Large intestine (tissue), 12 donors: ENCODE measurements around the gene CYREN. TPM values are rescaled to one million over a fixed set of nuclear protein-coding genes. Genes with fewer than 3 reads are reported as not detected.
"Not testable (repeated sequence)": the region's sequence is repeated elsewhere in the genome, so short reads cannot be mapped to it uniquely, and the experiment has no call there.

Experiments
- DNase-seq, 2 donors: peaks; one replicate each; pipeline versions ENCODE4 v3.0.0 to v3.0.0-alpha.2; 2013
- H3K27ac ChIP-seq: one replicate; pipeline ENCODE4 v1.5.1; 2013; ENCODE audit warnings: low read length
- H3K27me3 ChIP-seq: 2 replicates; pipeline ENCODE4 v1.6.1; 2013; ENCODE audit warnings: low read length; ENCODE audit not compliant: control insufficient read depth, insufficient read depth
- H3K36me3 ChIP-seq: 2 replicates; pipeline ENCODE4 v1.6.1; 2013; ENCODE audit warnings: low read length; ENCODE audit not compliant: control insufficient read depth, insufficient read depth
- H3K4me1 ChIP-seq: one replicate; pipeline ENCODE4 v1.6.1; 2013; ENCODE audit warnings: low read length; ENCODE audit not compliant: control insufficient read depth, insufficient read depth
- H3K4me3 ChIP-seq: one replicate; pipeline ENCODE4 v1.5.1; 2013; ENCODE audit warnings: low read length
- H3K9me3 ChIP-seq: one replicate; pipeline ENCODE4 v1.6.1; 2013; ENCODE audit warnings: mild to moderate bottlenecking, low read depth, low read length, moderate library complexity; ENCODE audit not compliant: control insufficient read depth
- WGBS: methylation state at CpG from one replicate; pipeline ENCODE4 v1.1.5; 2013; ENCODE audit warnings: low lambda C conversion rate; ENCODE audit not compliant: insufficient coverage; 5-methylcytosine and 5-hydroxymethylcytosine counted together
- long read RNA-seq, 11 donors: transcript quantifications; one replicate each; lab custom pipeline, GENCODE V29; 2026
- polyA plus RNA-seq: library from polyadenylated mRNA; unstranded; fragments of 120-200 nt; gene quantifications from one replicate; pipeline ENCODE4 v1.2.1, GENCODE V29; 2013

Gene CYREN
- polyA plus RNA-seq, result 33.4 TPM
- long read RNA-seq, donor 1, partial matches to known transcripts, result 0 of 3 reads
- long read RNA-seq, donor 1, other reads (novel, unspliced or antisense), result 0 of 3 reads
- long read RNA-seq, donor 2, partial matches to known transcripts, result 0 of 7 reads
- long read RNA-seq, donor 2, other reads (novel, unspliced or antisense), result 0 of 7 reads
- long read RNA-seq, donor 3, partial matches to known transcripts, result 0 of 20 reads
- long read RNA-seq, donor 3, other reads (novel, unspliced or antisense), result 11 of 20 reads
- long read RNA-seq, donor 4, partial matches to known transcripts, result 0 of 1 reads
- long read RNA-seq, donor 4, other reads (novel, unspliced or antisense), result 0 of 1 reads
- long read RNA-seq, donor 5, partial matches to known transcripts, result 0 of 8 reads
- long read RNA-seq, donor 5, other reads (novel, unspliced or antisense), result 0 of 8 reads
- long read RNA-seq, donor 6, partial matches to known transcripts, result 0 of 9 reads
- long read RNA-seq, donor 6, other reads (novel, unspliced or antisense), result 0 of 9 reads
- long read RNA-seq, donor 7, partial matches to known transcripts, result 7 of 11 reads
- long read RNA-seq, donor 7, other reads (novel, unspliced or antisense), result 0 of 11 reads
- long read RNA-seq, donor 8, partial matches to known transcripts, result 0 of 4 reads
- long read RNA-seq, donor 8, other reads (novel, unspliced or antisense), result 0 of 4 reads
- long read RNA-seq, donor 9, partial matches to known transcripts, result 0 of 7 reads
- long read RNA-seq, donor 9, other reads (novel, unspliced or antisense), result 0 of 7 reads
- long read RNA-seq, donor 10, partial matches to known transcripts, result 0 of 4 reads
- long read RNA-seq, donor 10, other reads (novel, unspliced or antisense), result 0 of 4 reads
- long read RNA-seq, donor 11, partial matches to known transcripts, result 0 of 6 reads
- long read RNA-seq, donor 11, other reads (novel, unspliced or antisense), result 0 of 6 reads

- Histone ChIP-seq H3K9me3 (no peaks in the 10 kb centered on the region), H3K27me3 (no peaks in the 10 kb centered on the region), H3K27ac (peak within 1 kb of the TSS; percentile 98), H3K36me3 (peaks cover 33% of the 10 kb centered on the region), H3K4me1 (peaks cover 14% of the 10 kb centered on the region), H3K4me3 (peak within 1 kb of the TSS; percentile 92)
- DNase-seq, result peak; percentile 94 to 96
- no CpG with 5 or more reads among the region's 77 CpGs for WGBS
These were observed at the start of gene CYREN for GRCh38 chr7:135170274-135170997. TSS of gene CYREN (minus strand) at chr7:135170707. CDS start at chr7:135168922, 1,785 bp downstream.

- Histone ChIP-seq H3K9me3 (peaks cover under 1% of the 10 kb centered on the region), H3K27ac (no peak overlapping the region), H3K36me3 (no peaks in the 10 kb centered on the region), H3K27me3 (peaks cover 42% of the 10 kb centered on the region), H3K4me1 (no peaks in the 10 kb centered on the region), H3K4me3 (no peak overlapping the region)
- WGBS, result 100% methylated on average over 1 of the region's 5 CpGs
- peak; percentile 37 to 77 for DNase-seq
These were observed 47.4 kb upstream of the CYREN start for GRCh38 chr7:135217645-135218509.

DNA sequence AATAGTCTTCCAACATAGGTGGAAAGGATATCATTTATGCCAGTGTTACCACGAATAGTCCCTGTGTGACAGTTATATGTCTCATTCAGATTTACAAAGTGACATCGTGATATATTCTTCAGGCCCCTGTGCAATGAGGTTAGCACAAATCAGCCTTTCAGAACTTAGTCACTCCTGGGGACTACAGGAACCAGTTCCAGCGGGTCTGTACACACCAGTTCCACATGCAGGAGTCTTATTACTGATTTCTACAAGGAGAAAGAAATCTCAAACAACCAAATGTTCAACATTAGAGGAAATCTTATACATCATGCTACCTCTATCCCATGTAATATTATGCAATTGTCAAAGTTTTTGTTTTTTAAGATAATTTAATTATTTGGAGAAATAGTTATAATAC, 45.2 kb upstream of the CYREN start:
- Histone ChIP-seq H3K4me3 (no peak overlapping the region), H3K4me1 (peaks cover under 1% of the 10 kb centered on the region), H3K36me3 (no peaks in the 10 kb centered on the region), H3K27ac (no peak overlapping the region), H3K27me3 (peaks cover 37% of the 10 kb centered on the region), H3K9me3 (no peaks in the 10 kb centered on the region)
- 100% methylated on average over 1 of the region's 3 CpGs for WGBS
- DNase-seq, result no peak

DNA sequence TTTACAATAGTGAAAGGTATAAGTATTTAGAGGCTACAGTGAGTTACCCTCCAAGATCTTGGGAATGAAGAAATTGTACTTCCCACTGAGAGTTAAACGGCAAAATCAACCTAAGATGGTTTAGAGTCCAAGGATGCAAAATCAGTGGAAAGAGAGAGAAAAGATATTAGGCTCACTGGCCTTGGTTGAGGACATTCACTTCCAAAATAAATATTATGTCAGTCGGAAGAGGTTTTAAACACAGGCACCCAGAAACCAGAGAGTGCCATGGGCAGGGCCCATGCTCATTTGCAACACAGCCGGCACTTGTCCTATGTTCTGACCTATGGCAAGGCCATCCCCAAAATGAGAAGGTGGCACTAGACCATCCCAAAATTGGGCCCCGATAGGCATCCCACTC, 44.7 kb upstream of the CYREN start:
- peaks cover 34% of the 10 kb centered on the region for H3K27me3 ChIP-seq
- 100% methylated on average over 1 of the region's 4 CpGs for WGBS
- no peak for DNase-seq
- no peaks in the 10 kb centered on the region for H3K36me3 ChIP-seq
- no peak overlapping the region for H3K27ac ChIP-seq
- peaks cover 4% of the 10 kb centered on the region for H3K4me1 ChIP-seq
- H3K4me3 ChIP-seq, result no peak overlapping the region
- H3K9me3 ChIP-seq, result no peaks in the 10 kb centered on the region

DNA sequence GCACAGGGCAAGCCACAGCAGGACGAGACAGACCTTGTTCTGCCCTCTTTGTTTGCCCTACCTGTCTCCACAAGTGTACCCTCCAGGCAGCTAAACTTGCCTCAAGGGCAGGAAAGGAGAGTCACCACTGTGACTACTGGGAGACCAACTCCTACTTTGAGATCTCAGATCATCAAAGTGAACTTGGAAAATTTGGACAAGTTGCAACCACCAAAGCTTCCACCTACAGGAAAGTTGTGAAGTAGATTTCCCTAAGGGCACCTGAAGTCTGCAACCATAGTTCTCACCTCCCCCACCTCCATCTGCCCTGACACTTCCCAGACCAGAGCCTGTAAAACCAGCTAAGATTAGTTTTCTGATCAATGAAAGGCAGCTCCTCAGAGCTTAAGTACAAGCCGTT, 43.3 kb upstream of the CYREN start:
- no peak overlapping the region for H3K27ac ChIP-seq
- no CpG with 5 or more reads among the region's 2 CpGs for WGBS
- DNase-seq, result no peak

GRCh38 chr7:135211946-135212685, 41.6 kb upstream of the CYREN start:
- not testable (repeated sequence) for DNase-seq, H3K4me1 ChIP-seq, H3K9me3 ChIP-seq, H3K36me3 ChIP-seq
- peak overlapping the region; percentile 22 for H3K27ac ChIP-seq
- peaks cover 19% of the 10 kb centered on the region for H3K27me3 ChIP-seq
- 52% methylated on average over 5 of the region's 30 CpGs for WGBS
- H3K4me3 ChIP-seq, result peak overlapping the region; percentile 58

More for the DNA sequence above, 43.3 kb upstream of the CYREN start:
- Histone ChIP-seq H3K36me3 (no peaks in the 10 kb centered on the region), H3K4me1 (peaks cover 4% of the 10 kb centered on the region), H3K27me3 (peaks cover 23% of the 10 kb centered on the region), H3K9me3 (no peaks in the 10 kb centered on the region), H3K4me3 (no peak overlapping the region)

DNA sequence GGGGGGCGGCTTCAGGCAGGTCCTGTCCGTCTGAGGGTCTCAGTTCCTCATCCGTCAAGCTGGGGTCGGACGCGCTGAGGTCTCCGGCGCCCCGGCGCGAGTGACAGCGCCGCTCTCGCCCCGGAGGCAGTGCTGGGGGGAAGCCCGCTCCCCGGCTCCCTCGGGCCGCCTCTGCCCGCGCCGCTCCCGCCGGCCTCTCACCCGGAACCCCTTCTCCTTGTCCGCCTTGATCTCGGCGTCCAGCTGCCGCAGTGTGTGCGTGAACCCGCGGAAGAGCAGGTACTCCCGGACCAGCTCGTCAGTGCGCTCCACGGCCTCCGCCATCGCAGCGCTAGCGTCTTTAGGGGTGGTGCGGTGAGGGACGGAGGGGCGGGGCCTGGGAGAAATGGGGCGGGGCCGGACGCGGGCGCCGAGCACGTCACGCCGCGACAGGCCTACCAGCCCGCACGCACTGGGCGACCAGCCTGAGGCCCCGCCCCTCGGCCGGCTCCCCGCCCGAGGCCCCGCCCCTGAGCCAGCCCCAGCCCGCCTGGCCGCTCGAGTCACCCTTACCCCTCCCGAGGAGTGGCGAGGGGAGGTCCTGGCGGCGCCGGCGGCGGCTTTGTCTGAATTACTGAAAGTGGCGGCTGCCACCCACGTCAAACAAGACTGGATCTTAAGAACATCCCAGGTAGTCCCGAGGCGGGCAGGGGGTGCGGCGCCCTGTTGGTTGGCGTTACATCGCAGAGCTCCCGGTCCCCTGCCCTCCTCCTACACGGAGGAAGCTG, 40.9 kb upstream of the CYREN start, which contains the start of gene WDR91:
Gene WDR91 (minus strand): TSS at position 348 of the 767 bp plus-strand sequence. CDS start 24 bp downstream, at position 324.
- Histone ChIP-seq H3K4me1 (peaks cover 4% of the 10 kb centered on the region), H3K4me3 (peak within 1 kb of the TSS; percentile 66), H3K9me3 (no peaks in the 10 kb centered on the region), H3K27me3 (peaks cover 19% of the 10 kb centered on the region), H3K27ac (peak within 1 kb of the TSS; percentile 68), H3K36me3 (peaks cover 2% of the 10 kb centered on the region)
- peak; percentile 91 to 94 for DNase-seq
- no CpG with 5 or more reads among the region's 82 CpGs for WGBS

- H3K4me1 ChIP-seq, result peaks cover 4% of the 10 kb centered on the region
- WGBS, result no CpG with 5 or more reads among the region's 13 CpGs
- H3K4me3 ChIP-seq, result peak overlapping the region; percentile 66
- no peaks in the 10 kb centered on the region for H3K9me3 ChIP-seq
- peaks cover 2% of the 10 kb centered on the region for H3K36me3 ChIP-seq
- DNase-seq, result peak in 1 of 2 donors; percentile 44
- H3K27me3 ChIP-seq, result peaks cover 19% of the 10 kb centered on the region
- H3K27ac ChIP-seq, result peak overlapping the region; percentile 68
These were observed 40.3 kb upstream of the CYREN start for GRCh38 chr7:135210888-135211178.
